Gastrocnemius medialis (tissue), 4 donors: Measurements from ENCODE around the gene AHI1. TPM values are rescaled to one million over a fixed set of nuclear protein-coding genes. Genes with fewer than 3 reads are reported as not detected.
A peak's percentile ranks its signal among the peaks of the same experiment; 100 is the strongest.

Experiments used
- ATAC-seq, 2 donors: fragments of 150-250 bp; one replicate each; pipeline ENCODE4 v1.9.1; 2016
- DNase-seq, 2 donors: peaks; one replicate each; pipeline ENCODE4 v3.0.0-alpha.2; 2019
- H3K27ac ChIP-seq, 4 donors: fragments of 200-600 bp; sonication (generic); 1 replicate in 1 of 4; 2 replicates in 3 of 4; pipeline ENCODE4 v1.5.1; 2016 to 2018; ENCODE audit warnings: mild to moderate bottlenecking in 2 of 4, moderate library complexity in 1 of 4
- H3K27me3 ChIP-seq, 3 donors: fragments of 200-600 bp; sonication (generic) in 2 of 3; 1 replicate in 1 of 3; 2 replicates in 2 of 3; pipeline versions ENCODE4 v1.5.1 to v1.6.0; 2016 to 2019; ENCODE audit warnings: mild to moderate bottlenecking in 1 of 3, moderate library complexity in 1 of 3
- H3K36me3 ChIP-seq, 2 donors: fragments of 200-600 bp; sonication (generic) in 1 of 2; one replicate each; pipeline ENCODE4 v1.5.1; 2017 to 2018
- H3K4me1 ChIP-seq, 2 donors: fragments of 200-600 bp; sonication (generic) in 1 of 2; one replicate each; pipeline ENCODE4 v1.5.1; 2016 to 2017; ENCODE audit warnings: mild to moderate bottlenecking in 2 of 2
- H3K4me3 ChIP-seq, 4 donors: fragments of 200-600 bp; sonication (generic) in 3 of 4; 1 replicate in 1 of 4; 2 replicates in 3 of 4; pipeline ENCODE4 v1.5.1; 2016 to 2019; ENCODE audit warnings: mild to moderate bottlenecking in 2 of 4
- H3K9me3 ChIP-seq, 3 donors: fragments of 200-600 bp; sonication (generic) in 2 of 3; 1 replicate in 1 of 3; 2 replicates in 2 of 3; pipeline ENCODE4 v1.5.1; 2016 to 2019
- CTCF ChIP-seq, 5 experiments: fragments of 450-650 bp in 3 of 5; fragments of 200-600 bp in 2 of 5; sonication (generic) in 2 of 5; IDR thresholded peaks in 4 of 5; conservative IDR thresholded peaks in 1 of 5; 1 replicate in 4 of 5; 2 replicates in 1 of 5; pipeline ENCODE4 v1.5.1; 2016 to 2019; ENCODE audit warnings: antibody characterized with exemption in 5 of 5, mild to moderate bottlenecking in 3 of 5, moderate library complexity in 3 of 5
- POLR2A ChIP-seq, 2 donors: fragments of 450-650 bp; IDR thresholded peaks; one replicate each; pipeline ENCODE4 v1.6.1; 2017; ENCODE audit warnings: antibody characterized with exemption in 2 of 2, mild to moderate bottlenecking in 2 of 2, moderate library complexity in 2 of 2
- in situ Hi-C, 4 donors: fragments of 200-750 bp; cut with MboI; loops; one replicate each; pipeline versions ENCODE4 v1.15.0 to v1.8.0; 2017; ENCODE audit warnings: low sequenced_read_pairs in 4 of 4
- intact Hi-C: fragments of 100-400 bp; cut with DNase I; formaldehyde crosslinking; loops from one replicate; pipeline ENCODE4 v1.15.1; 2023; ENCODE audit warnings: low total_unique reads
- total RNA-seq, 4 donors: library from RNA; depleted of rRNA; stranded (reverse); fragments of >200 nt; gene quantifications; one replicate each; pipeline versions ENCODE4 v1.1.0 to v1.2.3, GENCODE V29; 2016

Gene AHI1
- total RNA-seq, 4 donors from 2014 or later, result 3.5 to 16.8 (median 8.2) TPM

- Histone ChIP-seq H3K4me3 (no peak overlapping the region), H3K27ac (no peak overlapping the region), H3K27me3 (no peaks in the 10 kb centered on the region), H3K36me3 (no peaks in the 10 kb centered on the region), H3K9me3 (no peaks in the 10 kb centered on the region), H3K4me1 (no peaks in the 10 kb centered on the region)
- ATAC-seq (no peak), DNase-seq (no peak)
- intact Hi-C loops, result no loop called here
- TF ChIP-seq CTCF (IDR thresholded peaks at IDR 0.05 in 4 of 5, conservative IDR thresholded peaks at IDR 0.05 in 1 of 5) (no peak), POLR2A (IDR thresholded peaks at IDR 0.05) (no peak)
- in situ Hi-C loops, result no loop called here
Observed at GRCh38 chr6:135283926-135284325, 213.6 kb downstream of the AHI1 start.

GRCh38 chr6:135282395-135282794 lies 215.1 kb downstream of the AHI1 start:
- DNase-seq, result no peak
- no peaks in the 10 kb centered on the region for H3K4me1 ChIP-seq
- no peaks in the 10 kb centered on the region for H3K27me3 ChIP-seq
- TF ChIP-seq CTCF (IDR thresholded peaks at IDR 0.05 in 4 of 5, conservative IDR thresholded peaks at IDR 0.05 in 1 of 5) (no peak), POLR2A (IDR thresholded peaks at IDR 0.05) (no peak)
- no peaks in the 10 kb centered on the region for H3K36me3 ChIP-seq
- ATAC-seq, result no peak
- in situ Hi-C loops, result no loop called here
- H3K9me3 ChIP-seq, result no peaks in the 10 kb centered on the region
- H3K4me3 ChIP-seq, result no peak overlapping the region
- intact Hi-C loops, result no loop called here
- no peak overlapping the region for H3K27ac ChIP-seq

GRCh38 chr6:135281964-135282363 lies 215.6 kb downstream of the AHI1 start:
- intact Hi-C loops, result no loop called here
- no peak overlapping the region for H3K27ac ChIP-seq

GRCh38 chr6:135281227-135281626 lies 216.3 kb downstream of the AHI1 start:
- H3K9me3 ChIP-seq, result no peaks in the 10 kb centered on the region
- H3K4me3 ChIP-seq, result no peak overlapping the region
- no peak for TF ChIP-seq CTCF (IDR thresholded peaks at IDR 0.05 in 4 of 5, conservative IDR thresholded peaks at IDR 0.05 in 1 of 5)
- TF ChIP-seq POLR2A (IDR thresholded peaks at IDR 0.05), result no peak
- DNase-seq (peak; percentile 9 to 29), ATAC-seq (no peak)
- no peaks in the 10 kb centered on the region for H3K36me3 ChIP-seq
- no peak overlapping the region for H3K27ac ChIP-seq
- H3K4me1 ChIP-seq, result no peaks in the 10 kb centered on the region
- no peaks in the 10 kb centered on the region for H3K27me3 ChIP-seq
- intact Hi-C loops (no loop called here), in situ Hi-C loops (no loop called here)

More at GRCh38 chr6:135281964-135282363, 215.6 kb downstream of the AHI1 start:
- DNase-seq, result no peak
- in situ Hi-C loops, result no loop called here
- Histone ChIP-seq H3K4me1 (no peaks in the 10 kb centered on the region), H3K9me3 (no peaks in the 10 kb centered on the region), H3K27me3 (no peaks in the 10 kb centered on the region), H3K4me3 (no peak overlapping the region), H3K36me3 (no peaks in the 10 kb centered on the region)
- TF ChIP-seq CTCF (IDR thresholded peaks at IDR 0.05 in 4 of 5, conservative IDR thresholded peaks at IDR 0.05 in 1 of 5), result no peak
- no peak for TF ChIP-seq POLR2A (IDR thresholded peaks at IDR 0.05)
- no peak for ATAC-seq
